KOPT-K1 (cell line): Measurements from ENCODE around the gene NFE2.

Experiments
- H3K27ac ChIP-seq: fragments of 200-600 bp; sonication (generic); 2 replicates; pipeline ENCODE4 v1.5.1; 2016; ENCODE audit warnings: antibody characterized with exemption, mild to moderate bottlenecking, low read depth, low read length; ENCODE audit not compliant: poor library complexity, severe bottlenecking
- H3K36me3 ChIP-seq: fragments of 200-600 bp; sonication (generic); 2 replicates; pipeline ENCODE4 v1.5.1; 2017; ENCODE audit warnings: antibody characterized with exemption, mild to moderate bottlenecking, low read length, moderate library complexity; ENCODE audit not compliant: insufficient read depth
- H3K9me3 ChIP-seq: fragments of 200-600 bp; sonication (generic); 2 replicates; pipeline ENCODE4 v1.5.1; 2017; ENCODE audit warnings: antibody characterized with exemption, low read length, mild to moderate bottlenecking; ENCODE audit not compliant: insufficient read depth, poor library complexity, severe bottlenecking

The NFE2 gene

GRCh38 chr12:54280468-54281260 lies 20.2 kb downstream of the NFE2 start, which contains the start of gene HNRNPA1:
Gene HNRNPA1 (plus strand): TSS chr12:54280726. CDS start chr12:54280808, 82 bp downstream.
- H3K27ac ChIP-seq = peak within 1 kb of the TSS; percentile 95
- H3K36me3 ChIP-seq = peaks cover 78% of the 10 kb centered on the region
- no peaks in the 10 kb centered on the region for H3K9me3 ChIP-seq

GRCh38 chr12:54279632-54280467 lies 21.0 kb downstream of the NFE2 start, which contains the start of gene CBX5:
Gene CBX5 (minus strand): TSS chr12:54280122. CDS start chr12:54257650, 22,472 bp downstream.
- Histone ChIP-seq H3K36me3 (peaks cover 78% of the 10 kb centered on the region), H3K27ac (peak within 1 kb of the TSS; percentile 95)

GRCh38 chr12:54279227-54279631 lies 21.6 kb downstream of the NFE2 start:
- Histone ChIP-seq H3K9me3 (no peaks in the 10 kb centered on the region), H3K27ac (peak overlapping the region; percentile 95), H3K36me3 (peaks cover 78% of the 10 kb centered on the region)

More at GRCh38 chr12:54279632-54280467, 21.0 kb downstream of the NFE2 start, which contains the start of gene CBX5:
- H3K9me3 ChIP-seq = no peaks in the 10 kb centered on the region

GRCh38 chr12:54277823-54278276 lies 23.0 kb downstream of the NFE2 start:
- peaks cover 78% of the 10 kb centered on the region for H3K36me3 ChIP-seq

GRCh38 chr12:54276368-54276767 lies 24.4 kb downstream of the NFE2 start:
- Histone ChIP-seq H3K9me3 (no peaks in the 10 kb centered on the region), H3K36me3 (peaks cover 78% of the 10 kb centered on the region), H3K27ac (no peak overlapping the region)

More at GRCh38 chr12:54277823-54278276, 23.0 kb downstream of the NFE2 start:
- Histone ChIP-seq H3K27ac (peak overlapping the region; percentile 95), H3K9me3 (no peaks in the 10 kb centered on the region)

- no peak overlapping the region for H3K27ac ChIP-seq
- H3K9me3 ChIP-seq = no peaks in the 10 kb centered on the region
- H3K36me3 ChIP-seq = peaks cover 88% of the 10 kb centered on the region
Measured at GRCh38 chr12:54273981-54274380, 26.8 kb downstream of the NFE2 start.

- Histone ChIP-seq H3K36me3 (peaks cover 88% of the 10 kb centered on the region), H3K27ac (no peak overlapping the region), H3K9me3 (no peaks in the 10 kb centered on the region)
Measured at GRCh38 chr12:54272214-54272613, 28.6 kb downstream of the NFE2 start.

- Histone ChIP-seq H3K36me3 (peaks cover 79% of the 10 kb centered on the region), H3K9me3 (no peaks in the 10 kb centered on the region), H3K27ac (no peak overlapping the region)
Measured at GRCh38 chr12:54270345-54270744, 30.5 kb downstream of the NFE2 start.

- H3K27ac ChIP-seq = no peak overlapping the region
- H3K9me3 ChIP-seq = no peaks in the 10 kb centered on the region
- peaks cover 51% of the 10 kb centered on the region for H3K36me3 ChIP-seq
Measured at GRCh38 chr12:54266852-54267251, 34.0 kb downstream of the NFE2 start.

- H3K27ac ChIP-seq = no peak overlapping the region
- H3K9me3 ChIP-seq = no peaks in the 10 kb centered on the region
- H3K36me3 ChIP-seq = peaks cover 36% of the 10 kb centered on the region
Measured at GRCh38 chr12:54265364-54265812, 35.4 kb downstream of the NFE2 start.

- no peak overlapping the region for H3K27ac ChIP-seq
Measured at GRCh38 chr12:54262403-54262925, 38.4 kb downstream of the NFE2 start.

GRCh38 chr12:54261815-54262402 lies 38.9 kb downstream of the NFE2 start:
- Histone ChIP-seq H3K36me3 (peaks cover 27% of the 10 kb centered on the region), H3K27ac (no peak overlapping the region), H3K9me3 (no peaks in the 10 kb centered on the region)

More at GRCh38 chr12:54262403-54262925, 38.4 kb downstream of the NFE2 start:
- H3K9me3 ChIP-seq = no peaks in the 10 kb centered on the region
- H3K36me3 ChIP-seq = peaks cover 27% of the 10 kb centered on the region

GRCh38 chr12:54259194-54260011 lies 41.4 kb downstream of the NFE2 start:
- no peaks in the 10 kb centered on the region for H3K9me3 ChIP-seq
- H3K36me3 ChIP-seq = peaks cover 47% of the 10 kb centered on the region
- H3K27ac ChIP-seq = peak overlapping the region; percentile 62

GRCh38 chr12:54258201-54258681 lies 42.6 kb downstream of the NFE2 start:
- peaks cover 52% of the 10 kb centered on the region for H3K36me3 ChIP-seq
- H3K9me3 ChIP-seq = no peaks in the 10 kb centered on the region
- peak overlapping the region; percentile 62 for H3K27ac ChIP-seq
